ENCODE data around the gene PRRG2.
A peak's percentile ranks its signal among the peaks of the same experiment; 100 is the strongest.

Gene PRRG2

GRCh38 chr19:49581007-49581508, at the start of gene PRRG2:
PRRG2 (plus strand) TSS chr19:49581316; CDS start chr19:49583220, 1,904 bp downstream.
- Histone ChIP-seq H3F3A (ENCODE audit: control insufficient read depth, insufficient read depth) (0 out of 2 replicates have a peak, but pooled peaks cover 3% of the 10 kb centered on the region), H3K9me3 (ENCODE audit: control insufficient read depth, insufficient read depth, low read length) (no peaks in the 10 kb centered on the region), H3K79me2 (ENCODE audit: control insufficient read depth, low read length) (peaks cover 34% of the 10 kb centered on the region), H3K36me3 (ENCODE audit: control insufficient read depth, low read length) (peaks cover 3% of the 10 kb centered on the region), H3K27me3 (ENCODE audit: control insufficient read depth, low read length) (no peaks in the 10 kb centered on the region), H3K4me1 (ENCODE audit: control insufficient read depth, low read length) (peaks cover 16% of the 10 kb centered on the region), H3K4me2 (ENCODE audit: low read length) (peak within 1 kb of the TSS; percentile 71), H4K20me1 (ENCODE audit: control insufficient read depth, insufficient read depth, low read depth, low read length) (no peaks in the 10 kb centered on the region), H3K9me2 (replicated peaks; ENCODE audit: control insufficient read depth, low read length) (no peaks in the 10 kb centered on the region), H3K27ac (ENCODE audit: low read depth, low read length) (0 out of 2 replicates have a peak within 1 kb of the TSS, but pooled peaks have one; percentile 15), H3K4me3 (ENCODE audit: low read length) (peak within 1 kb of the TSS; percentile 89)
- TF ChIP-seq CTCF (IDR thresholded peaks at IDR 0.05; ENCODE audit: low read depth, low read length, poor library complexity, severe bottlenecking) (no peak), EZH2phosphoT487 (IDR thresholded peaks at IDR 0.05; ENCODE audit: borderline replicate concordance, low read length) (no peak)

- no peaks in the 10 kb centered on the region for H4K20me1 ChIP-seq (ENCODE audit: control insufficient read depth, insufficient read depth, low read depth, low read length)
- H3K79me2 ChIP-seq (ENCODE audit: control insufficient read depth, low read length): no peaks in the 10 kb centered on the region
- H3F3A ChIP-seq (ENCODE audit: control insufficient read depth, insufficient read depth): peaks cover 5% of the 10 kb centered on the region; the same call in 1 of the 2 replicates
- H3K4me1 ChIP-seq (ENCODE audit: control insufficient read depth, low read length): peaks cover 33% of the 10 kb centered on the region
- H3K4me2 ChIP-seq (ENCODE audit: low read length): peak overlapping the region; percentile 98
- no peaks in the 10 kb centered on the region for H3K36me3 ChIP-seq (ENCODE audit: control insufficient read depth, low read length)
- H3K9me3 ChIP-seq (ENCODE audit: control insufficient read depth, insufficient read depth, low read length): no peaks in the 10 kb centered on the region
- peaks cover 16% of the 10 kb centered on the region for H3K27me3 ChIP-seq (ENCODE audit: control insufficient read depth, low read length)
- TF ChIP-seq EZH2phosphoT487 (IDR thresholded peaks at IDR 0.05; ENCODE audit: borderline replicate concordance, low read length) (no peak), CTCF (IDR thresholded peaks at IDR 0.05; ENCODE audit: low read depth, low read length, poor library complexity, severe bottlenecking) (peak; percentile 59)
- no peaks in the 10 kb centered on the region for H3K9me2 ChIP-seq (replicated peaks; ENCODE audit: control insufficient read depth, low read length)
- no peak overlapping the region for H3K27ac ChIP-seq (ENCODE audit: low read depth, low read length)
- H3K4me3 ChIP-seq (ENCODE audit: low read length): peak overlapping the region; percentile 84
Measured at GRCh38 chr19:49533551-49534488, 47.3 kb upstream of the PRRG2 start.

- no peak overlapping the region for H3K27ac ChIP-seq (ENCODE audit: low read depth, low read length)
- H3K9me3 ChIP-seq (ENCODE audit: control insufficient read depth, insufficient read depth, low read length): no peaks in the 10 kb centered on the region
- peak overlapping the region; percentile 98 for H3K4me2 ChIP-seq (ENCODE audit: low read length)
- H3K36me3 ChIP-seq (ENCODE audit: control insufficient read depth, low read length): no peaks in the 10 kb centered on the region
- no peaks in the 10 kb centered on the region for H4K20me1 ChIP-seq (ENCODE audit: control insufficient read depth, insufficient read depth, low read depth, low read length)
- TF ChIP-seq EZH2phosphoT487 (IDR thresholded peaks at IDR 0.05; ENCODE audit: borderline replicate concordance, low read length) (no peak), CTCF (IDR thresholded peaks at IDR 0.05; ENCODE audit: low read depth, low read length, poor library complexity, severe bottlenecking) (no peak)
- H3K27me3 ChIP-seq (ENCODE audit: control insufficient read depth, low read length): peaks cover 16% of the 10 kb centered on the region
- no peaks in the 10 kb centered on the region for H3K9me2 ChIP-seq (replicated peaks; ENCODE audit: control insufficient read depth, low read length)
- no peaks in the 10 kb centered on the region for H3K79me2 ChIP-seq (ENCODE audit: control insufficient read depth, low read length)
- H3K4me1 ChIP-seq (ENCODE audit: control insufficient read depth, low read length): peaks cover 33% of the 10 kb centered on the region
- H3K4me3 ChIP-seq (ENCODE audit: low read length): peak overlapping the region; percentile 84
- peaks cover 5% of the 10 kb centered on the region; the same call in 1 of the 2 replicates for H3F3A ChIP-seq (ENCODE audit: control insufficient read depth, insufficient read depth)
Measured at GRCh38 chr19:49534632-49535385, 46.3 kb upstream of the PRRG2 start.

Data from DOHH2 (cell line).